ENCODE data around the gene CNDP1.

- no peak for TF ChIP-seq CTCF (IDR thresholded peaks at IDR 0.05)
- no peak for TF ChIP-seq POLR2A (IDR thresholded peaks at IDR 0.05)
Measured at GRCh38 chr18:74516271-74517235, 17.7 kb upstream of the CNDP1 start.
